Measurements from ENCODE around the gene E2F8. TPM values are rescaled to one million over a fixed set of nuclear protein-coding genes. Genes with fewer than 3 reads are reported as not detected.

E2F8 gene
- total and polyA plus RNA-seq, 9 of the 15 experiments (the other 6 are each of a cell fraction or from before 2014, with no cell fraction given): 6.9 to 23.6 (median 12.1) TPM

- Histone ChIP-seq H3K4me2 (ENCODE audit: insufficient read depth, low read length) (no peak overlapping the region), H3K27me3 (ENCODE audit: control insufficient read depth in 2 of 2, insufficient read depth in 2 of 2, low read length in 2 of 2) (peaks cover 23 to 33% of the 10 kb centered on the region in 2 experiments; a peak in 4 of 5 replicates), H3K9me1 (ENCODE audit: control insufficient read depth, insufficient read depth, low read length) (no peaks in the 10 kb centered on the region), H3K79me2 (ENCODE audit: control insufficient read depth, insufficient read depth, low read length) (no peaks in the 10 kb centered on the region), H3K4me1 (replicated peaks in 1 of 2; ENCODE audit: control insufficient read depth in 2 of 2, insufficient read depth in 2 of 2, low read length in 2 of 2) (no peaks in the 10 kb centered on the region; a peak in 1 of 5 replicates), H4K20me1 (replicated peaks; ENCODE audit: control insufficient read depth, insufficient read depth, low read length) (no peaks in the 10 kb centered on the region), H3K4me3 (no peak overlapping the region), H3K9ac (ENCODE audit: insufficient read depth in 1 of 2, low read depth in 2 of 2, low read length in 2 of 2) (no peak overlapping the region), H3K36me3 (ENCODE audit: control insufficient read depth, insufficient read depth, low read length) (no peaks in the 10 kb centered on the region), H3K27ac (ENCODE audit: extremely low read depth, low read depth, low read length) (no peak overlapping the region), H3K9me3 (replicated peaks; ENCODE audit: control insufficient read depth, insufficient read depth, low read depth, low read length) (no peaks in the 10 kb centered on the region), H2AFZ (ENCODE audit: low read depth, low read length) (no peak overlapping the region)
- BruUV-seq (replicated peaks): no TSS peak
- no peak for FAIRE-seq
- in situ Hi-C loops (cut with MboI) (no loop called here), intact Hi-C loops (cut with micrococcal nuclease) (no loop called here)
- POLR2A ChIA-PET: no interaction called here
- DNase-seq (ENCODE audit: extremely low read depth in 1 of 4, low spot score in 3 of 4): no peak
- CTCF ChIA-PET (ENCODE audit: low intra/inter-chr PET ratio): no interaction called here
- 24% methylated on average over 5 of the region's 5 CpGs for WGBS (ENCODE audit: insufficient coverage, low coverage, missing lambda C conversion rate)
- ATAC-seq: no peak
- TF ChIP-seq ZNF175 (CRISPR knock-in tag; IDR thresholded peaks at IDR 0.05; ENCODE audit: low read depth): no peak
- no peak for TF ChIP-seq ETS2 (tag; IDR thresholded peaks at IDR 0.05; ENCODE audit: borderline replicate concordance, poor library complexity, severe bottlenecking)
- no peak for TF ChIP-seq FOXK1 (CRISPR knock-in tag; IDR thresholded peaks at IDR 0.05; ENCODE audit: borderline replicate concordance)
- no peak for TF ChIP-seq ZBTB17 (CRISPR knock-in tag; IDR thresholded peaks at IDR 0.05)
- TF ChIP-seq BRD4 (IDR thresholded peaks at IDR 0.05): no peak
- TF ChIP-seq E2F3 (CRISPR knock-in tag; IDR thresholded peaks at IDR 0.05): no peak
- TF ChIP-seq PHF8 (IDR thresholded peaks at IDR 0.05; ENCODE audit: borderline replicate concordance, low read length): no peak
- TF ChIP-seq PTBP1 (IDR thresholded peaks at IDR 0.05; ENCODE audit: low read depth, low read length): no peak
- TF ChIP-seq POLR2A (conservative IDR thresholded peaks at IDR 0.05): no peak
- no peak for TF ChIP-seq TEAD1 (CRISPR knock-in tag; IDR thresholded peaks at IDR 0.05)
- TF ChIP-seq ATF2 (CRISPR knock-in tag; IDR thresholded peaks at IDR 0.05): no peak
- no peak for TF ChIP-seq ERF (CRISPR knock-in tag; IDR thresholded peaks at IDR 0.05)
- TF ChIP-seq GATAD2B (IDR thresholded peaks at IDR 0.05; ENCODE audit: borderline replicate concordance): no peak
- no peak for TF ChIP-seq ZNF224 (CRISPR knock-in tag; IDR thresholded peaks at IDR 0.05)
- TF ChIP-seq MYC (IDR thresholded peaks at IDR 0.05; ENCODE audit: low read depth, low read length): no peak
- no peak for TF ChIP-seq MYC (CRISPR knock-in tag; IDR thresholded peaks at IDR 0.05; ENCODE audit: borderline replicate concordance, low read depth)
Observed at GRCh38 chr11:19204836-19205235, 35.9 kb downstream of the E2F8 start.

Data from K562 (cell line).